H54 (cell line): ENCODE results near the gene MYH11.

Experiments
- DNase-seq: peaks from one replicate; pipeline ENCODE4 v3.0.0; 2011; ENCODE audit warnings: low spot score, mixed read lengths; ENCODE audit not compliant: insufficient read length
- FAIRE-seq: peaks from 3 replicates; lab custom pipeline; 2011; peaks lifted over from hg19 to GRCh38; lab: Jason Lieb, UNC
- POLR2A ChIP-seq: IDR thresholded peaks from 2 replicates; pipeline ENCODE4 v1.6.1; 2011; ENCODE audit warnings: low read depth, mild to moderate bottlenecking, low read length

Gene MYH11

GRCh38 chr16:15759070-15759469 lies 97.8 kb downstream of the MYH11 start:
- no peak for TF ChIP-seq POLR2A
- DNase-seq (no peak), FAIRE-seq (no peak)

- DNase-seq: no peak
- no peak for FAIRE-seq
- no peak for TF ChIP-seq POLR2A
Observed at GRCh38 chr16:15757630-15758251, 99.1 kb downstream of the MYH11 start.

- FAIRE-seq (no peak), DNase-seq (no peak)
- no peak for TF ChIP-seq POLR2A
Observed at GRCh38 chr16:15757077-15757386, 99.8 kb downstream of the MYH11 start.

- DNase-seq (no peak), FAIRE-seq (no peak)
- no peak for TF ChIP-seq POLR2A
Observed at GRCh38 chr16:15754821-15755534, 101.8 kb downstream of the MYH11 start.

- no peak for DNase-seq
- no peak for FAIRE-seq
- no peak for TF ChIP-seq POLR2A
Observed at GRCh38 chr16:15752717-15753488, 103.9 kb downstream of the MYH11 start.

- TF ChIP-seq POLR2A: no peak
- FAIRE-seq (no peak), DNase-seq (no peak)
Observed at GRCh38 chr16:15751940-15752339, 104.9 kb downstream of the MYH11 start.

- DNase-seq: no peak
- FAIRE-seq: no peak
- no peak for TF ChIP-seq POLR2A
Observed at GRCh38 chr16:15749985-15750384, 106.8 kb downstream of the MYH11 start.

- FAIRE-seq (no peak), DNase-seq (no peak)
- no peak for TF ChIP-seq POLR2A
Observed at GRCh38 chr16:15749371-15749770, 107.5 kb downstream of the MYH11 start.

GRCh38 chr16:15748654-15749053 lies 108.2 kb downstream of the MYH11 start:
- DNase-seq: no peak
- no peak for TF ChIP-seq POLR2A
- no peak for FAIRE-seq

GRCh38 chr16:15747937-15748336 lies 108.9 kb downstream of the MYH11 start:
- DNase-seq (no peak), FAIRE-seq (no peak)
- no peak for TF ChIP-seq POLR2A

- DNase-seq (no peak), FAIRE-seq (no peak)
- no peak for TF ChIP-seq POLR2A
Observed at GRCh38 chr16:15746332-15746731, 110.5 kb downstream of the MYH11 start.

GRCh38 chr16:15743657-15744056 lies 113.2 kb downstream of the MYH11 start:
- FAIRE-seq (no peak), DNase-seq (no peak)
- TF ChIP-seq POLR2A: no peak

GRCh38 chr16:15742716-15743115 lies 114.1 kb downstream of the MYH11 start:
- FAIRE-seq (no peak), DNase-seq (no peak)
- no peak for TF ChIP-seq POLR2A

GRCh38 chr16:15741207-15741871 lies 115.5 kb downstream of the MYH11 start:
- FAIRE-seq: no peak
- TF ChIP-seq POLR2A: no peak
- DNase-seq: no peak
